NCI-H1048 (cell line): ENCODE measurements around the gene CENATAC.
"Not testable (repeated sequence)": the region's sequence is repeated elsewhere in the genome, so short reads cannot be mapped to it uniquely, and the experiment has no call there.

Experiments used
- DNase-seq: peaks from one replicate; lab custom pipeline; 2025; lab: John Stamatoyannopoulos, UW

Gene CENATAC

DNA sequence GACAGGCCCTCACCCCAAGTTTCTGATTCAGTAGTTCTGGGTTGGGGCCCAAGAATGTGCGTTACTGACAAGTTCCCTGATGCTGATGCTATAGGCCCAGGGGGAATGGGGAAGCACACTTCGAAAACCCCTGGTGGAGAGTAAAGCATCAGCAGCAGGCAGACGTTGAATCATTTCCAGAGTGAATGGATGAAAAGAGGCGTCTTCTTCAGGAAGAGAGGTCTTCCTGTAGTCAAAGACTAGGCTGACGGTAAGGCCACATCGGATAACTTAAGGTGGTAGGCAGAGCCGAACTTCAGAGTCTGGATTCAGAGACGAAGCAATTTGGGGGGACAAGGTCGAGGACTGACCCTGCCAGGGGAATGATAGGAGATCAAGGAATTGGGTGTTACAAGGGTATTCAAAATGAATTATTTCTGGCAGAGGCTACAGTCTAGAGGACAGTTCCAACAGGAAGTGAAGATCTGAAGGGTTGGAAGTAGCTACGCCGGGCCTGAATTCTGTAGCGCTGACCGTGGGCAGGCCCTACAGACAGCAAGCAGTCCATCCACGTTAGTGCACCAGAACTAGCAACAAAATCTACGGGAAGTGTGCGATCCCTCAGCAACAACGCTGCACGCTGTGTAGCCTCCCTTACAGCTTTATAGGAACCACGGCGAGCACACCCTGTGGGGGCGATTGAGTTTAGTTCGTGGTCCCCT lies 862 bp upstream of the CENATAC start:
- no peak for DNase-seq

DNA sequence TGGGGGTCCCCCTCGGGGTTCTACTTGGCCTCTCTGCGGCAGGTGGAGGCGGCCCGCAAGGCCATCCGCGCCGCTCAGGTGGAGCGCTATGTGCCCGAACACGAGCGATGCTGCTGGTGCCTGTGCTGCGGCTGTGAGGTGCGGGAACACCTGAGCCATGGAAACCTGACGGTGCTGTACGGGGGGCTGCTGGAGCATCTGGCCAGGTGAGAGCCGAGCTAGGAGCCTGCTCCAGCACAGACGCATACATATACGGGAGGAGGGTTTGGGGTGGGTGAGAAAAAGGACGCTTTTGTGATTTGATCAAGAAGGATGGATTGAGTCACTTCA lies 415 bp downstream of the CENATAC start:
- DNase-seq, result no peak

DNA sequence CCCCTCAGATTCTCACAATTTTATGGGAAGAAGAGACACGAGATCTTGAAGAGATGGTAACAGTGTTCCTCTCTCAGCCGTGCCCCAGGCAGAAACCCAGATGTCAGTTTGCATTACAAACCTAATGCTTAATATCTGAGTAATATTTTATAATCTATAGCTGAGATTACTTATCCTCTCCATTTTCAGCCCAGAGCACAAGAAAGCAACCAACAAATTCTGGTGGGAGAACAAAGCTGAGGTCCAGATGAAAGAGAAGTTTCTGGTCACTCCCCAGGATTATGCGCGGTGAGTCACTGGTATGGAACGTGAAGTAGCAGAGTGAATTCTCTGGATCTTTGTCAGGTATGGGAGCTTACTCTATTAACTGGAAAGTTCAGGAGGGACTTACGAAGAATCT lies 884 bp downstream of the CENATAC start:
- no peak for DNase-seq

DNA sequence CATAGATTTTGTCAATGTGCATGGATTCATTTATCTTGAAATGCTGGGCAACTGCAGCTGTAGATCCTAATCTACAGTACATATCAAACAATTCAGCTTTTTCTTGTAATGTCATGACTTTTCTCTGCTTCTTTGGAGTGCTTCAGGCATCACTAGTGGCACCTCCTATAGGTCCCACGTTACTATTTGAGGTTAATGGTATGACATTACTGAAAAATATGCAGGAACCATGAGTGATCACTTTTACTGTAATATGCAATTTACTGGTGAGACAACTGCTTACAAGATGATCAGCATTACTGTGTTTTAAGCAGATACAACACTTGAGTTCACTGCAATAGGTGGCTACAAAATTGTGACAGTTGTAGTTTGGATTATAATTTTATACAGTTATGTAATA lies 3.0 kb downstream of the CENATAC start:
- DNase-seq, result no peak

DNA sequence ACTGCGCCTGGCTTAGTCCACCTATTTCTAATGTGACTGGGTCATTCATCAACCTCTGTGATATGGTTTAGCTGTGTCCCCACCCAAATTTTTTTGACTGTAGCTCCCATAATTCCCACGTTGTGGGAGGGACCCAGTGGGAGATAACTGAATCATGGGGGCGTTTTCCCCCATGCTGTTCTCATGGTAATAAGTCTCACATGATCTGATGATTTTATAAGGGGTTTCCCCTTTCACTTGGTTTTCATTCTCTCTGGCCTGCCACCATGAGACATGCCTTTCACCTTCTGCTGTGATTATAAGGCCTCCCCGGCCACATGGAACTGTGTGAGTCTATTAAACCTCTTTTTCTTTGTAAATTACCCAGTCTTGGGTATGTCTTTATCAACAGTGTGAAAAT lies 8.7 kb downstream of the CENATAC start:
- no peak for DNase-seq

DNA sequence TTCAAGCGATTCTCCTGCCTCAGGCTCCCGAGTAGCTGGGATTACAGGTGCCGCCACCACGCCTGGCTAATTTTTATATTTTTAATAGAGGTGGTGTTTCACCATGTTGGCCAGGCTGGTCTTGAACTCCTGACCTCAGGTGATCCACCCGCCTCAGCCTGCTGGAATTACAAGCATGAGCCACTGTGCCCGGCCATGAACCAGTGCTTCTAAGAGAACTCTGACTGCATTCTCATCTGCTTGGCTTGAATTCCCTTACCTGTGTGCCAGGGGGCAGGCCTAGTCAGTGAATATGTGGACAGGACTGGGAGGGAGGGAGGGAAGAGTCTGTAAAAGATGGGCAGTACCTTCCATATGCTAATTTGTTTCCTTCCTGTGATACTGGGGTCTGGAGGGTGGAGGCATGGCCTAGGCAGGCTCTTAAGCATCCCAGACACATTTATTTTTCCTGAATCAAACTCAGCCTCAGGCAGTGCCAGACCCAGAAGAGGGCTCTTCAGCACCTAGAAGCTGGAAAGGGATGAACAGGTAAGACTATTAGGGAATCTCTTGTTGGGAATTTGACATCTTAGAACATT lies 13.6 kb downstream of the CENATAC start:
- DNase-seq, result no peak

DNA sequence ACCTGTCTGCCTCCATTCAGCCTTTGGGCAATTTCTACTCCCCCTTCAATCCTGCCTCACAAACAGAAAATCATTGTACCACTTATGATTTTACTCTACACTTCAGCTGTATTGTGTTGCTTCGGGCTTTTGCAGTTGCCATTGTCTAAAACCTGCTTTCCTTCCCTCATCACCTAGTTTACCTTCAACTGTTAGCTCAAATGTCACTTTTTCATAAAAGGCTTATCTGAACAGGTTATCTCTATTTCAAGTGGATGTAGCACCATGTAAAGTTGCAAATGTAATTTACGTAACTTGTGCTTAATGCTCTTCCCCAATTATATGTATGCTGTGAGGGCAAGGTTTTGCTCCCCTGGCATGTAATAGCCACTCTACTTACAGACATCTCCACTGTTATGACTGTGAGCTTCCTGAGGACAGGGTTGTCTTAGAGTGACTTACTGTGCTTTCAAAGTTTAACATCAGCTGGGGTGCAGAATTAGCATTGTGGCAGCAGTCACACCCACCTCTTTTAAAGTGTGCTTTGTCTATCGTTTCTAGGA lies 14.8 kb downstream of the CENATAC start:
- no peak for DNase-seq

DNA sequence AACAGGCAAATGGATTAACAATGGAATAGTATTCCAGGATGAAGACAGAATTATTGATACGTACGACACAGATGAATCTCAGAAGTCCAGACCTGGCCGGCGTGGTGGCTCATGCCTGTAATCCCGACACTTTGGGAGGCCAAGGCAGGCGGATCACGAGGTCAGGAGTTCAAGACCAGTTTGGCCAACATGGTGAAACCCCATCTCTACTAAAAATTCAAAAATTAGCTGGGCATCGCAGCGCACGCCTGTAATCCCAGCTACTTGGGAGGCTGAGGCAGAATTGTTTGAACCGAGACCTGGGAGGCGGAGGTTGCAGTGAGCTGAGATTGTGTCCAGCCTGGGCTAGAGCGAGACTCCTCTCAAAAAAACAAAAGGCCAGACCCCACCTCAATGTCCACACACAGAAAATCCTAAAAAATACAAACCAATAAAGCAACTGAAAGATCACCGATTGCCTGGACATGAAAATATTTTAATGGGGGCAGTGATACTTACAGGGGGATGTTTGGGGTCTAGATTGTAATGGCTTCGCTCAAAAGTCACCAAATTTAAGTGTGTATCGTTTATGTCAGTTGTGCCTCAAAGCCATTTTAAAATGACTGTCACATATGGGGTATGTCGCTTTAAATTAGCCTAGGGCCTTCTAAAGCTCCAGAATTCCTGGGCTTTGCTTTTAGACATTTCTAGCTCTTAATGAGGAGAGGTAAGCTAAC lies 16.4 kb downstream of the CENATAC start:
- no peak for DNase-seq

DNA sequence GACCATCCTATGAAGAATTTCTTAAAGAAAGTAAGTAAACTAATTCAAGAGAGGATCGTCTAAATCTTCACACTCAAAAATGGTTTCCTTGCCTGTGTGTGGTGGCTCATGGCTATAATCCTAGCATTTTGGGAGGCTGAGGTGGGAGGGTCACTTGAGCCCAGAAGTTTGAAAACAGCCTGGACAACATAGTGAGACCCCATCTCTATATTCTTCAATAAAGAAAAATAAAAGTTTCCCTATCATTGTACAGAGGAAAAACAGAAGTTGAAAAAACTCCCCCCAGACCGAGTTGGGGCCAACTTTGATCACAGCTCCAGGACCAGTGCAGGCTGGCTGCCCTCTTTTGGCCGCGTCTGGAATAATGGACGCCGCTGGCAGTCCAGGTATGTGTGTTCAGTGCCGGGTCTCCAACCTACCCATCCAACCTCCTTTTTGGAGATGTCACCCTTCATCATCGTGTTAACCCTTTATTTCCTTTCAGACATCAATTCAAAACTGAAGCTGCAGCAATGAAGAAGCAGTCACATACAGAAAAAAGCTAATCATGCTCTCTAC lies 17.2 kb downstream of the CENATAC start:
- DNase-seq, result no peak

DNA sequence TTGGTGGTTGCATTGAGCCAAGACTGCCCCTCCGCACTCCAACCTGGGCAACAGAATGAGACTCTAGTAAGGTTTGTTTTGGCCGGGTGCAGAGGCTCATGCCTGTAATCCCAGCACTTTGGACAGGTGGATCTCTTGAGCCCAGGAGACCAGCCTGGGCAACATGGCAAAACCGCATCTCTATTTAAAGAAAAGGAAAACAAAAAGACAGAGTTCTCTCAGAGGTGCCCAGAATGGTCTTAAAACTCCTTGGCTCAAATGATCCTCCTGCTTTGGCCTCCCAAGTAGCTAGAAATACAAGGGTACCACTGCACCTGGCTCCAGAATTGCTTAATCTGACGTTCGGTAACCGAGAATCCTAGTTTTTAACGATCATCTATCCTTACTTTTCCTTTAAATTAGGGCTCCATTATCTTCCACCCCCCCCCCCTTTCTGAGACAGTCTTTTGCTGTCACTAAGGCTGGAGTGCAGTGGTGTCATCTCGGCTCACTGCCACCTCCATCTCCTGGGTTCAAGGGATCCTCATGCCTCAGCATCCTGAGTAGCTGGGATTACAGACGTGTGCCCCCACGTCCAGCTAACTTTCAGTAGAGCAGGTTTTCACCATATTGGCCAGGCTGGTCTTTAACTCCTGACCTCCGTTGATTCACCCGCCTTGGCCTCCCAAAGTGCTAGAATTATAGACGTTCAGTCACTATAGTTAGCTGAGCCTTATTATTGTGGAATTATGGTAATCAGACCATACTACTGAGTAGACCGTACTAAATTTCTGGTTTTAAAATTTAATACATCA lies 18.5 kb downstream of the CENATAC start:
- no peak for DNase-seq

DNA sequence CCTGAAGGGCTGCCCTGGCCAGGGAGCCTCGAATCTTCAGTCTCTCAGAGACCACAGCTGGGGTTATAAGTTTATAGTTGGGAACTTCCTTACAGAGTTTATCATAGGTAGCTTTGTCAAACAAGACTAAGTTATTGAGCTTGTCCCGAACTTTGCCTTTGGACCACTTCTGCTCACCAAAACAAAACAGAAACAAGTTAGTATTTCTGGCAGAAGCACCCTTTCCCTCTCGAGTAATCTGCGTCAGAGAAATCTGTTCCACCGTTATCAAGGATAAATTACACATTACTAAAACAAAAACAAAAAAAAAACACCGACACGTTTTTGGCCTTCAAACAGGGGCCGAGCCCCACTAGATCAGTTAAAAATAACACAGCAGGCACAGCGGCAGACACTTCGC lies 19.4 kb downstream of the CENATAC start:
- not testable (repeated sequence) for DNase-seq

DNA sequence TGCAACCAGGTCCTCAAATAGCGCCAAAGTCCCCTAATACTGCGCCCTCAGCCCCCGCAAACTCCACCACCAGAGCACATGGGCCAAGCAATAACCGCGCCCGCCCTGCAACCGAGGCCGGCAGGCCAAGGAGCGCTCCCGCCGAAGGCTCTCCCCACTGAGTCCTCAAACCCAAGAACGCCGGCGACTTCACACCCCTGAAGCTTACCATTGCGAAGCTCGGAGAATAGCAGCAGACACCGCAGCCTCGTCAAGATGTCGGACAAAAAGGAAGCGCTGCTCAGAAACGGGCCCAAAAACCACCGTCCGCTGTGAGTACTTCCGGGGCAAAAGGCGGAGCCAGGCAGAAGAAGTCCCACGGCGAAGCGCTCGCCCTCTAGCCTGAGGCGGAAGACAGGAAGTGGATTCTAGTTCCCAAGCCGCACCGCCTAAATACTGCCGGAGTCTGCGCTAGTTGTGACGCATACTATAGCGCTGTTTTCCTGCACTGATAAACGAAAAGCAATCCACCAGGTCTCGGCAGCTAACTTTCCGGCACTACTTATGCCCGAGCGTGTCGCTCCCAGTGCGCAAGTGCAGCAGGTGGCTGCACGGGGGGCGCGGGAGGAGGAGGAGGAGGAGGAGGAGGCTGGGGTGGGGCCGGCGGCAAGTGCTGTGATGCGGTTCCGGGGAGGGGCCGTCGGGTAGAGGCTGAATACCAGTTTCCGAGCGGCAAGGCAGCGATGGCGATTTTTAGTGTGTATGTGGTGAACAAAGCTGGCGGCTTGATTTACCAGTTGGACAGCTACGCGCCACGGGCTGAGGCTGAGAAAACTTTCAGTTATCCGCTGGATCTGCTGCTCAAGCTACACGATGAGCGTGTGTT lies 20.4 kb downstream of the CENATAC start, which contains the start of the genes RPS25 and TRAPPC4:
TSS of gene RPS25 (minus strand) at position 270 of the 865 bp plus-strand sequence. CDS start at position 211, 59 bp downstream.
TSS of gene TRAPPC4 (plus strand) at position 693 of the 865 bp plus-strand sequence. CDS start at position 723, 30 bp downstream.
- peak; percentile 94 for DNase-seq

DNA sequence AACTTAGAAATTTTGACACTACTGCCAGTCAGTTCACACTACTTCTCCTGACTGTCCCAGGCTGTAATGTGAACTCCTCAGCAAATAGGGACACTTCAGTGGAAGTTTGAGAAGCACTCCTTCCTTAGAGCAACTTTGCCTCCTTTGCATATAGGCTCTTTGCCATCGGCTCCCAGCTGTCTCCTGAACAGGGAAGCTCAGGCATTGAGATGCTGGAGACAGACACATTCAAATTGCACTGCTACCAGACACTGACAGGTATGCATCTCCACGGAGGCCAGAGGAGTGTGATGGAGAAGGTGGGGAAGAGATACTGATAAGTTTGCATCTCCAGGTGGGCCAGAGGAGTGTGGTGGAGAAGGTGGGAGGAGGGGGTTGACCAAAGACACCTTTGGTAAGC lies 22.1 kb downstream of the CENATAC start:
- DNase-seq, result no peak

DNA sequence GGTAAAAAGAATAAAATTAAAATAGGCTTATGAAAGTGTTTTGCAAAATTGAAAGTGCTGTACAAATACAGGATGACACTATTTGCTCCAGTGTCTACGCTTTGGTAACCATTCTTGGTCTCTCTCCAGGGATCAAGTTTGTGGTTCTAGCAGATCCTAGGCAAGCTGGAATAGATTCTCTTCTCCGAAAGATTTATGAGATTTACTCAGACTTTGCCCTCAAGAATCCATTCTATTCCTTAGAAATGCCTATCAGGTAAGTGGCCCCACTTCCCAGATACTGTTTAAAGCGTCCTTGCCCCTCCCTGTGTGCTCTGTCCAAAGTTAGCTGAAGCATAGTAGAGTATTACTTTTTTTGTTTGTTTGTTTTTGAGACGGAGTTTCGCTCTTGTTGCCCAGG lies 23.7 kb downstream of the CENATAC start:
- DNase-seq, result no peak

DNA sequence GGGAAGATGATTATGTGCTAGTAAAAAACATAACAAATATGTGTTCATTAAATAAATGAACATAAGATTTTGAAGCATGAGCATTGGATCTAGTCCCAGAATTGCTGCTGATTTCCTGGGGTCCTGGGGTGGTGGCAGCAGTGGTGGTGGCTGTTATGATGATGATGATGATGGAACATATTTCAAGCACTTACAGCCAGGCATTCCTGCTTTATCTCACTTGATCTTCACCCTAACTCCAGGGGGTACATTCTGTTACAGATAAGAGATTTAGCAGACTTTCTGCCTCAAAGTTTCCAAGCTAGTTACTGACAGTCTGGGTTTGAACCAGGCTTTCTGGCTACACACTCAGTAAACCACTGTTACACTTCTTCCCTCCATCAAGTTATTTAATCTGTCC lies 25.8 kb downstream of the CENATAC start:
- DNase-seq, result no peak

DNA sequence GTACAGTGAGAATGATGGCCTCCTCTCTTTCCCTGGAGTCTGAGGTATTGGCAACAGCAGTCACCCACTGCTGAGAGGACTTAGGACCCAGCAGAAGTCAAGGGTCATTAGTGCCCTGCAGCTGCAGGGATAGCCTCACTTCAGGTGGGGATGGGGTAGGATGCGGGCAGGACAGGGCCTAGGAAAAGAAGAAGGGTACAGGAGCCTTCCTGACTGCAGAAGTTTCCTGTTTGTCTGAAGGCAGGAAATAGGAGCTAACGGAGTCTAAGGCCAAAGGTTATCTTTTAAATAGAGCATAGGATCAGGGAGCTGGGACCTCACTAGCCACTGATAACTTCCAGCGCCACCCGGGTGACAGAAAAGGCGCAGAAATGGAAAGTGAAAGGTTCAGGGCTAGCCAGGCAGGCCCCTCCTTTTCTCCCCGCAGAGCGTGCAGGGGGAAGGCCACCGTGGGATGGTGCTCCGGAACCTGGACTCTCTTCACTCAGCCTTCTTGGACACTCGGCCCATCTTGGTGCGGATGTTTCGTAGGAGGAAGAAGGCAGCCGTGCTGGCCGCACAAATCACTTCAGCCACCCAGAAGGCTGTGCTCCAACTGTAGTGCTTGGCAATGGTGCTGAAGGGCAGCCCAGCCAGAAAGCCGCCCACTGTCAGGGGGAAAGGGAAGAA lies 26.6 kb downstream of the CENATAC start:
- no peak for DNase-seq

DNA sequence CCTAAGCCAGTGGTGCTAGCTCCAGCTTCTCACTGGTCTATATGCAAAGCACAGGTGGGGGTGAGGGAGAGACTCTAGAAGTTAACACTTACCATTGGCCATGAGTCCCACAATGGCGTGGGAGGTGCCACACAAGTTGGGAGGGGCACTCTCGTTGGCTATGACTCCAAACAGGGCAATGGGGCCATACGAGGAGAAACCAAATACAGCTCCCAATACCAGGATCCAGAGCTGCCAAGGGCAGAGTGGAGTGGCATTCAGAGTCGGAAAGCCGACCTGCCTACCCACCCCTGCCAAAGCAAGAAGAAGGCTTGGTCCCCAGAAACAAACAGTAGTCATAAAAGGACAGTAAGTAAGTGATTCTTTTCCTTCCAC lies 27.1 kb downstream of the CENATAC start:
- DNase-seq, result no peak

DNA sequence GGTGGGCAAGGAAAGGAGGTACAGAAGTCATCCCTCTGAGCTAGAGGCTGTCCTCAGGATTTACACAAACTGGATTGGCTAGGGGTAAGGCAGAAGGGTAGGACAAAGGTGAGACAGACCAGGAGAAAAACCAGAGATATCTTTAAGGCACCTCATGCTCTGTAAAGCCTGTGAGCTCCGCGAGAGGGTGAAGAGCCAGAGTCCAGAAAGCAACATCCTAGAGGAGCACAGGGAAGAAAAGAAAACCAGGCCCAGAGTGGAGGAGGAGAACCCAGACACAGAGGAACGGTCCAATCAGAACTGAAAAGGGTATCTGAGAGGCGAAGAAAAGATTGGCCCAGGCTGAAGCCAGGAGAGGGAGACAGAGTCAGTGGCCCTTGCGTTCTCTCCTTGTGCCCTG lies 27.6 kb downstream of the CENATAC start:
- no peak for DNase-seq

DNA sequence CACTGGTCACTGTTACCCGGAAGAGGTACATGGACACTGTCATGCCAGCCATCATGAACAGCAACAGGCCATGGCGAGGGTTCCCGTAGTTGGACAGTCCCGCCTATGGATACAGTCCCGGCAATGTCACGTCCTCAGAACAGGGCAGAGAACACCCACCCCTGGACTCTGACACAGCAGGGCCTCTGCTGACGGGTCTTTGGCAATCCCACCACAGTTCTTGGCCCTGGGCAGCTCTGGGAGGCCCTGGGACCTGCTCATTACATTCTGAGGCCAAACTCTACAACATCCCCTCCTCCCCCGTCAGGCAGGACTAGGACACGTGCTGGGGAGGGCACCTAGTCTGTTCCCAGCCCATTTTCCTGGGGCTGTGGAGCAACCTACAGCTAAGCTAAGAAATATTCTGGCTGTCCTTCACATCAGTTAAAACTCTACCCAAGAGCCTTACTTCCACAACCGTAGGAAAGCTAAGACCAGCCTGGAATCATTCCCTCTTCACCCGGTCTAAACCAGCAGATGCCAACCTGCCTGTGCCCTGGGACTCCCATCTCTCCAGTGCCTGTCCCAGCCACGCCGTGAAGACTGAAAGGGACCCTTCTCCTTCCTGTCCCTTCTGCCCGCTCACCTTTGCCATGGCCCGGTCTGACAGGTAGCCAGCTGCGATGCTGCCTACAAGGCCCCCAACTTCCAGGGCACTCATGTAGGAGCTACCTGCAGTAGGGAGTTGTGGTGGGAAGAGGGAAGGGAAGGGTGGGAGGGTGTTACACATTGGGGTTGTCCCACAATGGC lies 28.2 kb downstream of the CENATAC start:
- DNase-seq, result no peak

DNA sequence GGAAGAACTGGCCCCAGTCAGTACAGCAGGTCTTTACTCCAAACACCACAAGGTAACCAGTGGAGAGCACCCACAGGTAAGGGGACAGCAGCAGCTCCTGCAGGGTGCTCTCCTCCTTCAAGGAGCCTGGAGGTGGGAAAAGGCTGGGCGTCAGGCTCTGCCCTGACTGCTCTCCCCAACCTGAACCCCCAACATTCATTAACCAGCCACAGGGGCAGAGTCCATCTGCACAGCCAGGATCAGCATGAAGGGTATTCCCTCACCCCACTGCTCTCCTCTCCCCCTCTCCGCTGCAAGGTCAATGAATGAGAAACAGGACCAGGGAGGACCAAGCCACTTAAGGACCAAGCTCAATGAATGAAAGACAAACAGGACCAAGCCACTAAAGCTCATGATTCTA lies 29.0 kb downstream of the CENATAC start:
- no peak for DNase-seq
